Measurements from ENCODE around the gene EGR1.
"Not testable (repeated sequence)": the region's sequence is repeated elsewhere in the genome, so short reads cannot be mapped to it uniquely, and the experiment has no call there.

Gene EGR1

DNA sequence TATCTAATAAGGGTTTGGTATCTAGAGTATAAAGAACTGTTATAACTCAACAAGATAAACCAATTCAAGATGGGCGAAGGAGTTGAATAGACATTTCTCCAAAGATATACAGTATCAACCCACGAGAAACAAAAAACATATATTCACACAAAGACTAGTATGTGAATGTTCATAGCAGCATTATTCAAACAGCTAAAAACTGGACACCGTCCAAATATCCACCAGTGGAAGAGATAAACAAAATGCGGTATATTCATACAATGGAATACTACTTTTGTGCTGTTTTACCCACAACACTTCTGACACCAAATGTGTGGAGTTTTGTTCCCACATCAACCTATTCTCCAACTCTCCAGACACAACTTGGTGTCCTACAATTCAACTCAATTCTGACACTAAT is 33.1 kb downstream of the EGR1 start:
- no peak overlapping the region for H3K27ac ChIP-seq (ENCODE audit: low read depth, low read length)
- H3K27me3 ChIP-seq (ENCODE audit: insufficient read depth, low read length): no peaks in the 10 kb centered on the region
- 92% methylated on average over 4 of the region's 4 CpGs for WGBS

DNA sequence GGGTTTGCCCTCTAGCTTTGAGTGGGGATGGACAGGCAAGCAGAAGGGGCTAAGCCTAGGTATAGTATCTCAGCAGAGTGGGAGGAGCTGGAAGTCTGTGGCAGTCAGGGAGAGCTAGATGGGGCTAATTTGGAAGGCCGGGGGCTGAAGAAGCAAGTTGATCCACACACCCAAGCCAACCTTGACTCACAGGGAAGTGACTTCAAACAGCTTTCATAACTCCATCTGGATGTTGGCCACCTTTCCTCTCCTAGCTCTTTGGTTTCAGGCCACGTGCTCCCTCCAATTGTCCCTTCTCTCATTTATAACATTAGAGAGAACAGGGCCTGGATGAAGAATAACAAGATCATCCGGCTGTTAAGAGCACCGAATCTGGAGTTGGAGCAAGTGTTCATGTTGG is 36.8 kb downstream of the EGR1 start:
- no peak overlapping the region for H3K27ac ChIP-seq (ENCODE audit: low read depth, low read length)
- H3K27me3 ChIP-seq (ENCODE audit: insufficient read depth, low read length): no peaks in the 10 kb centered on the region
- no peaks in the 10 kb centered on the region for H3K4me1 ChIP-seq (ENCODE audit: insufficient read depth, low read length)
- WGBS: 92% methylated on average over 4 of the region's 4 CpGs
- H3K36me3 ChIP-seq (ENCODE audit: insufficient read depth, low read length): peaks cover 15% of the 10 kb centered on the region
- H3K9ac ChIP-seq (ENCODE audit: low read depth, low read length): no peak overlapping the region
- H3K9me3 ChIP-seq (ENCODE audit: insufficient read depth, low read depth, low read length): no peaks in the 10 kb centered on the region
- no peak overlapping the region for H3K4me3 ChIP-seq (ENCODE audit: low read length)

More for the DNA sequence above, 33.1 kb downstream of the EGR1 start:
- Histone ChIP-seq H3K4me1 (ENCODE audit: insufficient read depth, low read length) (peaks cover 5% of the 10 kb centered on the region; the same call in 1 of the 2 replicates), H3K4me3 (ENCODE audit: low read length) (no peak overlapping the region), H3K9ac (ENCODE audit: low read depth, low read length) (no peak overlapping the region), H3K36me3 (ENCODE audit: insufficient read depth, low read length) (no peaks in the 10 kb centered on the region), H3K9me3 (ENCODE audit: insufficient read depth, low read depth, low read length) (no peaks in the 10 kb centered on the region)

DNA sequence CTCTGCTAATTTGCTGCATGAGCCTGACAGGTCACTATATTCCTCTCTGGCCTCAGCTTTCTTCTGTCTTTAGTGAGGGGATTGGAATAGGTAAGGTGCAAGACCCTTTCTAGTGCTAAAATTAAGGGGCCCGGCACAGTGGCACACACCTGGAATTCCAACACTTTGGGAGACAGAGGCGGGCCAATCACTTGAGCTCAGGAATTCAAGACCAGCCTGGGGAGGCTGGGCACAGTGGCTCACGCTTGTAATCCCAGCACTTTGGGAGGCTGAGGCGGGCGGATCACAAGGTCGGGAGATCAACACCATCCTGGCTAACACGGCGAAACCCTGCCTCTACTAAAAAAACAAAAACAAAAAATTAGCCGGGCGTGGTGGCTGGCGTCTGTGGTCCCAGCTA is 37.2 kb downstream of the EGR1 start:
- 95% methylated on average over 11 of the region's 11 CpGs for WGBS
- Histone ChIP-seq H3K4me3 (ENCODE audit: low read length) (no peak overlapping the region), H3K9me3 (ENCODE audit: insufficient read depth, low read depth, low read length) (no peaks in the 10 kb centered on the region), H3K9ac (ENCODE audit: low read depth, low read length) (no peak overlapping the region), H3K27me3 (ENCODE audit: insufficient read depth, low read length) (no peaks in the 10 kb centered on the region), H3K36me3 (ENCODE audit: insufficient read depth, low read length) (peaks cover 19% of the 10 kb centered on the region), H3K4me1 (ENCODE audit: insufficient read depth, low read length) (no peaks in the 10 kb centered on the region), H3K27ac (ENCODE audit: low read depth, low read length) (no peak overlapping the region)

DNA sequence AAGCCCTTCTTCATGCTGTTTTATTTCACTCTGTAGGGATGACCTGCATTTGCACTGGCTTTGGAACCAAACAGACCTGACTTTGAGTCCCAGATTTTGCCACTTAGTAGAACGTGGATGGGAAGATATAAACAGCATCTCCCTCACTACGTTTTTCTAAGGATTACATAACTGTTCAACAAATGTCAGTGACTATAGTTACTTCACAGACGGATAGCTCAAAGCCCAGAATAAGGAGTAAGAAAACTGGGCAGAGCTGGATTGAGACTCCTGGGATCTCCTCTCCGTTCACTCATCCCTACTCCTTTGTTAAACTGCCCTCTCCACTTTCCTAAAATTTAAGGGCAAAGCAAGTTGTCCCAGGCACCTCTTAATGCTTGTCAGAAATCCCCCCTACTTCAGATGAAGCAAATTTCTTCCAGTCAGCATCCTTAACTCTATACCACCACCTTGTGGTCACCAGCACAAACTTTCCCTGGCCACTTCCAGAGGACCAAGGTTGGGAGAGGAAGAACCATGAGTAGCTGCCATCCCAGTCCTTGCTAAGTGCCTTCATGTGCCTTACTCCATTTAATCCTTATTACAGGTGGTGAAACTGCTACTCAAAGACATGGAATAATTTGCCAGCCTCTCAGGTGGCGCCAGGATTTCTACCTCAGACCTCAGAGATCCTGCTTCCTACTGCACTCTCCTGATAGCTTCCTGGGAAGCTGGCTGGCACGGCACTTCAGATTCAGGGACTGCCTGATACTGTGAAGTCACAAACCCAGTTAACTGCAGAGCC is 38.4 kb downstream of the EGR1 start:
- Histone ChIP-seq H3K9ac (ENCODE audit: low read depth, low read length) (no peak overlapping the region), H3K4me3 (ENCODE audit: low read length) (no peak overlapping the region), H3K27me3 (ENCODE audit: insufficient read depth, low read length) (no peaks in the 10 kb centered on the region), H3K4me1 (ENCODE audit: insufficient read depth, low read length) (no peaks in the 10 kb centered on the region), H3K36me3 (ENCODE audit: insufficient read depth, low read length) (peaks cover 30% of the 10 kb centered on the region), H3K27ac (ENCODE audit: low read depth, low read length) (no peak overlapping the region), H3K9me3 (ENCODE audit: insufficient read depth, low read depth, low read length) (no peaks in the 10 kb centered on the region)
- 55% methylated on average over 6 of the region's 6 CpGs for WGBS

DNA sequence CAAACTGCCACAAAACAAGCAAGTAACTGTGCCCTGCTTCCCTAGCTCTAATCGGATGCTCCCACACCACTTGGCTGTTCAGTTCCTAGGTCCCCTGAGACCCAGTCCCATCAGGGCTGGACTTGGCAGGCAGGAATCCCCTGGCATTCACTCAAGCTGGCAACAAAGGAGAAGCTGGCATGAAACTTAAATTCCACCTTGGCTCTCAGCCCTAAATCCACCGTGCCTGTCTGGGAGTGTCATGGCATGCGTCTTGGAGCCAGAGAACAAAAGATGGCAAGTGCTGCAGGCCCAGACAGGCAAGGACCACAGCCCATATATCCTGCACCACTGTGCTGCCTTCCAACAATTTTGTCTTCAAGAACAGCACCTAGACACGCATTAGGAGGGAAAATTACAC is 39.5 kb downstream of the EGR1 start:
- H3K36me3 ChIP-seq (ENCODE audit: insufficient read depth, low read length): peaks cover 40% of the 10 kb centered on the region
- WGBS: 94% methylated on average over 4 of the region's 4 CpGs
- H3K9ac ChIP-seq (ENCODE audit: low read depth, low read length): no peak overlapping the region
- H3K4me3 ChIP-seq (ENCODE audit: low read length): no peak overlapping the region
- H3K9me3 ChIP-seq (ENCODE audit: insufficient read depth, low read depth, low read length): no peaks in the 10 kb centered on the region
- H3K4me1 ChIP-seq (ENCODE audit: insufficient read depth, low read length): no peaks in the 10 kb centered on the region
- H3K27ac ChIP-seq (ENCODE audit: low read depth, low read length): peak overlapping the region; percentile 35; the same call in 1 of the 2 replicates
- H3K27me3 ChIP-seq (ENCODE audit: insufficient read depth, low read length): no peaks in the 10 kb centered on the region

DNA sequence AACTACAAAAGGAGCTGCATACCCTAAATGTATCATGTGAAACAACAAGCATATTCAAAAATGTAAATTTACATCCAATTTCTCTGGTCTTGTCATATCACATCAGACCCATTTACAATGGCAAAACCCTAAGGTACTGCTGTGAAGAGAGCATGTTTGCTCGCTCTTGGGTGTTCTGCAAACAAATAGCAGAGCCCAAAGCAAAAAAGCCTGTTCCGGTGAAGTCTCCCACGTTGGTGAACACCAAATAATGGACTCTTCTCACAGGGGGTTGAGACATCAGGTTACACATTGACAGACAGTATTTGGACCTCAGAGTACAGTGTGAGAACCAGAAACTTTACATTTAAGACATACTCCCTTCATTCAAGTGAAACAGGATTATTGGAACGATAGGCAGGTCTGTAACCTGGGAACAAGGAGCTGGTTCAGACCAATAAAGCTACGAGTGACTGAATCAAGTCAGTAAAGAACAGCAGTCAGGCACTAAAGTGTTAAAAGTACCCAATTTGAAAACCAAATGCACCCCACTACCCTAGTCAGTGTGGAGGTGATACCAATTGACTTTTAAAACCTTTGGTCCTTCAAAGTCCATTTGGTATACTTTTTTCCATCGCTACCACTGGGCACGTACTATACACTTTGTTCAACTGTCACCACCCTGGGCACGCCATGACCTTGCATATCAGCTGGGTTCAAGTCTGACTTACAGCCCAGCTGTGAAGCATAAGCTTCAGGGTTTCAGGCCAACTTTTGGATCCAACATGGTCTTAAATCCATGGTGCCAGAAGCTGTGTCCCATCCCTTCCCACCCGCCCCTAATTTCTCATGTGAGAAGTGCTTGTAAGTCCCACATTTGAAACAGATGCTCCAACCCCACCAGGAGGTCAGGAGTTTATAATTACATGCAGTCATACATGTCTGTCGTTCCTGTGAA is 41.4 kb downstream of the EGR1 start:
- H3K9ac ChIP-seq (ENCODE audit: low read depth, low read length): no peak overlapping the region
- WGBS: 96% methylated on average over 10 of the region's 10 CpGs
- H3K27ac ChIP-seq (ENCODE audit: low read depth, low read length): no peak overlapping the region
- H3K9me3 ChIP-seq (ENCODE audit: insufficient read depth, low read depth, low read length): no peaks in the 10 kb centered on the region
- H3K36me3 ChIP-seq (ENCODE audit: insufficient read depth, low read length): peaks cover 58% of the 10 kb centered on the region
- no peak overlapping the region for H3K4me3 ChIP-seq (ENCODE audit: low read length)
- H3K27me3 ChIP-seq (ENCODE audit: insufficient read depth, low read length): no peaks in the 10 kb centered on the region
- no peaks in the 10 kb centered on the region for H3K4me1 ChIP-seq (ENCODE audit: insufficient read depth, low read length)

DNA sequence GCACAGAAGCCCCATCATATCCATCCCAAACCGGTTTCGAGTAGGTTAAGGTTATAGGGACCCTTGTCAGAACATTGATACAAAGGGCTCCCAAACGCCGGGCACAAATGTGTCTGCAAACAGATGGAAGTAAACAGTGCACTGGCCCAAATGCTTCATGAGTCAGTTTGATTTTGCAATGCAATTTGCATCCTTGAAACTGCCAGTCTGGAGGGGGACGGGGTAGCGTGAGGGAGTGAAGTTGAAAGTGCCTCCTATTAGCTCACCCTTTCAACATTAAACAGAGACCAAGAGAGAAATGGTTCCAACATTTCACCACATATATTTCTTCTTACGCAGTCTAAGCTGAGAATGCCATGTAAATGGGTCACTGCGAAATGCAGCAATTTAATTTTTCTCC is 42.2 kb downstream of the EGR1 start:
- not testable (repeated sequence) for H3K4me3 ChIP-seq (ENCODE audit: low read length); H3K27me3 ChIP-seq (ENCODE audit: insufficient read depth, low read length); H3K9me3 ChIP-seq (ENCODE audit: insufficient read depth, low read depth, low read length); H3K27ac ChIP-seq (ENCODE audit: low read depth, low read length); H3K4me1 ChIP-seq (ENCODE audit: insufficient read depth, low read length); H3K9ac ChIP-seq (ENCODE audit: low read depth, low read length)
- H3K36me3 ChIP-seq (ENCODE audit: insufficient read depth, low read length): peaks cover 65% of the 10 kb centered on the region
- WGBS: 97% methylated on average over 8 of the region's 8 CpGs

DNA sequence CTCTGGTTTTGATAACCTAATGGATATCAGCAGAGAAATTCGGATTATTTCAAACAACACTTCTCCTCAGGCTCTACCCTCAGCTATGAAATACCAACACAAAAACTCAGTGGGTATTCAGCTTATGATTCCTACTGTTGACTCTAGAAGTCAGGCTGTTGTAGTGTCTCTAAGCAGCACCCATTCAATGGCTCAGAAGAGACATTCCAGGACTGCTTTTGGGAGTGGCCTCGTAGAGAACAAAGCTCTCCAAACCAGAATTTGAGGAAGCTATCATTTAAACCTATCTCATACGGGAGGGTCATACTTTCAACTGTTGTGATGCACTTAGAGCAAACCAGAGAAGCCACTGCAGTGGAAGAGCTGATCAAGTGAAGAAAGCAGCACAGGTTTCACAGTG is 43.7 kb downstream of the EGR1 start:
- Histone ChIP-seq H3K9ac (ENCODE audit: low read depth, low read length) (no peak overlapping the region), H3K36me3 (ENCODE audit: insufficient read depth, low read length) (peaks cover 80% of the 10 kb centered on the region), H3K9me3 (ENCODE audit: insufficient read depth, low read depth, low read length) (no peaks in the 10 kb centered on the region), H3K4me3 (ENCODE audit: low read length) (no peak overlapping the region), H3K27ac (ENCODE audit: low read depth, low read length) (no peak overlapping the region), H3K4me1 (ENCODE audit: insufficient read depth, low read length) (no peaks in the 10 kb centered on the region), H3K27me3 (ENCODE audit: insufficient read depth, low read length) (no peaks in the 10 kb centered on the region)
- WGBS: 90% methylated on average over 3 of the region's 3 CpGs

DNA sequence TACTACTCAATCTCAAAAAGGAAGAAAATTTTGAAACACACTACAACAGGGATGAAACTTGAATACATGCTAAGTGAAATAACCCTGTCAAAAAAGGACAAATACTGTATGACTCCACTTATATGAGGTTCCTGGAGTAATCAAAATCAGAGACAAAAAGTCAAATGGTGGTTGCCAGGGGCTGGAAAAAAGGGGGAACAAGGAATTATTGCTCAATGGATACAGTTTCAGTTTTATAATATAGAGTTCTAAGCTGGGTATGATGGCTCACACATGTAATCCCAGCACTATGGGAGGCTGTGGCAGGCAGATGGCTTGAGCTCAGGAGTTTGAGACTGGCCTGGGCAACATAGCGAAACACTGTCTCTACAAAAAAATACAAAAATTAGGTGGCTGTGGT is 48.7 kb downstream of the EGR1 start:
- Histone ChIP-seq H3K36me3 (ENCODE audit: insufficient read depth, low read length) (peaks cover 97% of the 10 kb centered on the region), H3K27me3 (ENCODE audit: insufficient read depth, low read length) (no peaks in the 10 kb centered on the region), H3K27ac (ENCODE audit: low read depth, low read length) (no peak overlapping the region), H3K9me3 (ENCODE audit: insufficient read depth, low read depth, low read length) (no peaks in the 10 kb centered on the region), H3K9ac (ENCODE audit: low read depth, low read length) (no peak overlapping the region), H3K4me3 (ENCODE audit: low read length) (no peak overlapping the region), H3K4me1 (ENCODE audit: insufficient read depth, low read length) (no peaks in the 10 kb centered on the region)
- WGBS: 100% methylated on average over 1 of the region's 1 CpG

DNA sequence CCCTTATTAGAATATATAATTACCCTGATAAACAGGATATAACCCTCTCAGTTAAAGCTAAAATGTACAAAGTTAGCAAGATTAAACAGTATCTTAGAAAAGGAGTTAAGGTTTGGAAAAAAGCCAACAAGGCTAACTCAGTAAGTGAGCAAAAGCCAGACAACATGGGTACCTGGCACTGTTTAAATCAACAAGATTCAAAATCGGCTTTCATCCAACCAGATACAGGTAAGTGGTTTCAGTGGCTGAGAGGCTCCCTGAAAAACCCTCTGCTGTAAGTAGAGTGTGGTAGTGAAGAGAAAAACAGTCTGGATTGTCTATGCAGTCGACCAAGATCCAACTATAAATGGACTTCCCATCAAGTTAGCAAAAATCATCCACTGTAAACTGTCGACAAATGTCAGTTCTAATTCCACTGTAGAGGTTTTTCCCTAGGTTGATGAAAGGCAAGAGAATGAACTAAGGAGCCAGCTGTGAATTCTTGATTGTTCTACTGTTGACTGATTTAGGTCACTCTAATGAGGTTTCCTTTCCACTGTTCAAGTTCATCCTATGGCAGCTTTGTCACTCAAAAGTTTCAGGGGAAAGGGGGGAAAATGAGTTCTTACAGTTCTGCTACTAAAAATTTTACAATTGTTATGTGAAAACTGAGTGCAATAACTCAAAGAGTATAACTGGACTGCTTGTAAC is 50.4 kb downstream of the EGR1 start:
- H3K27me3 ChIP-seq (ENCODE audit: insufficient read depth, low read length): no peaks in the 10 kb centered on the region
- H3K36me3 ChIP-seq (ENCODE audit: insufficient read depth, low read length): peaks cover 86% of the 10 kb centered on the region
- no peak overlapping the region for H3K9ac ChIP-seq (ENCODE audit: low read depth, low read length)
- H3K27ac ChIP-seq (ENCODE audit: low read depth, low read length): no peak overlapping the region
- WGBS: 97% methylated on average over 3 of the region's 3 CpGs
- H3K4me1 ChIP-seq (ENCODE audit: insufficient read depth, low read length): no peaks in the 10 kb centered on the region
- no peak overlapping the region for H3K4me3 ChIP-seq (ENCODE audit: low read length)
- no peaks in the 10 kb centered on the region for H3K9me3 ChIP-seq (ENCODE audit: insufficient read depth, low read depth, low read length)

DNA sequence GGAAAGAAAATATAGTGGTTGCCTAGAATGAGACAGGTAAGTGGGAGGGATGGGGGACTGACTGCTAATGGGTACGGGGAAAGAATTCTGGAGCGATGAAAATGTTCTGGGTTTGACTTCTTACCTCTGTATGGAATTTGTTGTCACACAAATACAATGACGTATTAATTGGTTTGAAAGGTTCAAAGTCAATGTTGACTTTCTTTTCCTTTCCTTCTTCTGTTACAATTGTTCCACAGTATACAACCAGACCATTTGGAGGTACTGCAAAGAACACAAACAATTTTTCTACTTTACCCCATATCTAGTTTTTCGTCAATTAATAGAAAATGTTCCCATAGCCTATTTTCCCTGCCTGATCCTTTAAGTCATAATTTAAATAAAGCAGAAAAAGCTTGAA is 52.2 kb downstream of the EGR1 start:
- WGBS: 93% methylated on average over 4 of the region's 4 CpGs
- no peaks in the 10 kb centered on the region for H3K27me3 ChIP-seq (ENCODE audit: insufficient read depth, low read length)
- no peaks in the 10 kb centered on the region for H3K4me1 ChIP-seq (ENCODE audit: insufficient read depth, low read length)
- no peak overlapping the region for H3K4me3 ChIP-seq (ENCODE audit: low read length)
- H3K36me3 ChIP-seq (ENCODE audit: insufficient read depth, low read length): peaks cover 69% of the 10 kb centered on the region
- H3K9me3 ChIP-seq (ENCODE audit: insufficient read depth, low read depth, low read length): no peaks in the 10 kb centered on the region
- H3K9ac ChIP-seq (ENCODE audit: low read depth, low read length): no peak overlapping the region
- H3K27ac ChIP-seq (ENCODE audit: low read depth, low read length): no peak overlapping the region

Measured in HUES64 (cell line).